ENCODE results near the gene STAP1. TPM values are rescaled to one million over a fixed set of nuclear protein-coding genes. Genes with fewer than 3 reads are reported as not detected.

Gene STAP1
- total RNA-seq, 1 experiment from 2014 or later: not detected

- H3K27me3 Mint-ChIP-seq (ENCODE audit: low read depth): no peaks in the 10 kb centered on the region
- TF ChIP-seq E2F4 (CRISPR knock-in tag; IDR thresholded peaks at IDR 0.05; ENCODE audit: borderline replicate concordance, low read depth) (no peak), ZBTB21 (CRISPR knock-in tag; IDR thresholded peaks at IDR 0.05; ENCODE audit: borderline replicate concordance) (no peak), CTCF (IDR thresholded peaks at IDR 0.05) (no peak), ZNF396 (CRISPR knock-in tag; IDR thresholded peaks at IDR 0.05; ENCODE audit: borderline replicate concordance) (no peak), SMAD4 (CRISPR knock-in tag; IDR thresholded peaks at IDR 0.05) (no peak), ZNF263 (CRISPR knock-in tag; IDR thresholded peaks at IDR 0.05; ENCODE audit: low read depth) (no peak), NR2C2 (CRISPR knock-in tag; IDR thresholded peaks at IDR 0.05) (no peak), FOXP4 (CRISPR knock-in tag; IDR thresholded peaks at IDR 0.05) (no peak), PRRX2 (CRISPR knock-in tag; IDR thresholded peaks at IDR 0.05) (no peak), JUN (CRISPR knock-in tag; IDR thresholded peaks at IDR 0.05) (no peak), KAT7 (CRISPR knock-in tag; IDR thresholded peaks at IDR 0.05; ENCODE audit: borderline replicate concordance) (no peak), ZNF425 (CRISPR knock-in tag; conservative IDR thresholded peaks at IDR 0.05) (no peak), ARID4B (CRISPR knock-in tag; IDR thresholded peaks at IDR 0.05; ENCODE audit: borderline replicate concordance) (no peak), ZNF121 (CRISPR knock-in tag; IDR thresholded peaks at IDR 0.05) (no peak), ETV6 (CRISPR knock-in tag; IDR thresholded peaks at IDR 0.05) (no peak), GABPB1 (CRISPR knock-in tag; IDR thresholded peaks at IDR 0.05) (no peak), ATF3 (CRISPR knock-in tag; conservative IDR thresholded peaks at IDR 0.05) (no peak)
Measured at GRCh38 chr4:67570537-67570936, 12.0 kb downstream of the STAP1 start.

More at GRCh38 chr4:67570537-67570936, 12.0 kb downstream of the STAP1 start:
- ChIA-PET POLR2A (no interaction called here), CTCF (no interaction called here)
- ATAC-seq: no peak
- no peaks in the 10 kb centered on the region for H3K9me3 Mint-ChIP-seq
- no peaks in the 10 kb centered on the region for H3K36me3 Mint-ChIP-seq
- H3K27ac Mint-ChIP-seq: no peak overlapping the region
- DNase-seq (ENCODE audit: low spot score): no peak
- H3K4me3 Mint-ChIP-seq: no peak overlapping the region
- peaks cover 5% of the 10 kb centered on the region for H3K4me1 Mint-ChIP-seq
